Neural cell (in vitro differentiated cells): ENCODE data around the gene PPP1R13B.

Experiments used
- EP300 ChIP-seq: fragments of 450-650 bp; conservative IDR thresholded peaks from 2 replicates; pipeline ENCODE4 v1.6.1; 2014; ENCODE audit warnings: antibody characterized with exemption, mild to moderate bottlenecking, moderate library complexity; ENCODE audit not compliant: poor library complexity, severe bottlenecking
- EZH2 ChIP-seq: fragments of 200-600, 300-800 bp; shearing (Covaris generic), sonication (generic); IDR thresholded peaks from 2 replicates; pipeline ENCODE4 v1.6.1; 2014; ENCODE audit warnings: antibody characterized with exemption, low read length, borderline replicate concordance, mild to moderate bottlenecking; ENCODE audit not compliant: insufficient read depth, poor library complexity, severe bottlenecking
- SMC3 ChIP-seq: fragments of 450-650 bp; conservative IDR thresholded peaks from 2 replicates; pipeline ENCODE4 v1.6.1; 2014; ENCODE audit warnings: antibody characterized with exemption, mild to moderate bottlenecking, moderate library complexity; ENCODE audit not compliant: poor library complexity
- TF ChIP-seq, protein P1 (sequence below): fragments of 450-650 bp; IDR thresholded peaks from 2 replicates; pipeline ENCODE4 v1.5.1; 2014; ENCODE audit warnings: antibody characterized with exemption, mild to moderate bottlenecking, moderate library complexity; ENCODE audit not compliant: poor library complexity, severe bottlenecking
- TF ChIP-seq, protein P2 (sequence below): IDR thresholded peaks from 2 replicates; pipeline ENCODE4 v1.6.1; 2012; ENCODE audit warnings: borderline replicate concordance

DNA sequence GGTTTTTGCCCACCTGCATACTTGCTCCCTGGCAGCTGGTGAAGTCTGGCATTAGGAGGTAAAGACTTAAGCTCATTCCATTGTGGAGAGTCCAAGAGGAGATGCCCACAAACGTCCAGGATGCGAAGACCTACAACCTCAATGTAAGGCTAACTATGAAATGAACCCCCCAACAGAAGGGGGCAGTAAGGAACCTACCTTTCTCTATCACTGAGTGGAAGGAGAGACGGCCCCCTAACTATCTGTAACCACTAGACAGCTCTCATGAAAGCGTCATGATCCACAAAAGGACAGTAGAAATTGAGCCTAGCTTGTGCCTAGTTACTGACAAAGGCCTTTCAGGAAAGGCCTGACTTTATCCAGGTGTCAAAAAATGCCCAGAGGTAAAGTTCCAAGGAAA, 76.5 kb downstream of the PPP1R13B start:
- TF ChIP-seq, protein P1, sequence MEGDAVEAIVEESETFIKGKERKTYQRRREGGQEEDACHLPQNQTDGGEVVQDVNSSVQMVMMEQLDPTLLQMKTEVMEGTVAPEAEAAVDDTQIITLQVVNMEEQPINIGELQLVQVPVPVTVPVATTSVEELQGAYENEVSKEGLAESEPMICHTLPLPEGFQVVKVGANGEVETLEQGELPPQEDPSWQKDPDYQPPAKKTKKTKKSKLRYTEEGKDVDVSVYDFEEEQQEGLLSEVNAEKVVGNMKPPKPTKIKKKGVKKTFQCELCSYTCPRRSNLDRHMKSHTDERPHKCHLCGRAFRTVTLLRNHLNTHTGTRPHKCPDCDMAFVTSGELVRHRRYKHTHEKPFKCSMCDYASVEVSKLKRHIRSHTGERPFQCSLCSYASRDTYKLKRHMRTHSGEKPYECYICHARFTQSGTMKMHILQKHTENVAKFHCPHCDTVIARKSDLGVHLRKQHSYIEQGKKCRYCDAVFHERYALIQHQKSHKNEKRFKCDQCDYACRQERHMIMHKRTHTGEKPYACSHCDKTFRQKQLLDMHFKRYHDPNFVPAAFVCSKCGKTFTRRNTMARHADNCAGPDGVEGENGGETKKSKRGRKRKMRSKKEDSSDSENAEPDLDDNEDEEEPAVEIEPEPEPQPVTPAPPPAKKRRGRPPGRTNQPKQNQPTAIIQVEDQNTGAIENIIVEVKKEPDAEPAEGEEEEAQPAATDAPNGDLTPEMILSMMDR = no peak
- no peak for TF ChIP-seq SMC3
- TF ChIP-seq, protein P2, sequence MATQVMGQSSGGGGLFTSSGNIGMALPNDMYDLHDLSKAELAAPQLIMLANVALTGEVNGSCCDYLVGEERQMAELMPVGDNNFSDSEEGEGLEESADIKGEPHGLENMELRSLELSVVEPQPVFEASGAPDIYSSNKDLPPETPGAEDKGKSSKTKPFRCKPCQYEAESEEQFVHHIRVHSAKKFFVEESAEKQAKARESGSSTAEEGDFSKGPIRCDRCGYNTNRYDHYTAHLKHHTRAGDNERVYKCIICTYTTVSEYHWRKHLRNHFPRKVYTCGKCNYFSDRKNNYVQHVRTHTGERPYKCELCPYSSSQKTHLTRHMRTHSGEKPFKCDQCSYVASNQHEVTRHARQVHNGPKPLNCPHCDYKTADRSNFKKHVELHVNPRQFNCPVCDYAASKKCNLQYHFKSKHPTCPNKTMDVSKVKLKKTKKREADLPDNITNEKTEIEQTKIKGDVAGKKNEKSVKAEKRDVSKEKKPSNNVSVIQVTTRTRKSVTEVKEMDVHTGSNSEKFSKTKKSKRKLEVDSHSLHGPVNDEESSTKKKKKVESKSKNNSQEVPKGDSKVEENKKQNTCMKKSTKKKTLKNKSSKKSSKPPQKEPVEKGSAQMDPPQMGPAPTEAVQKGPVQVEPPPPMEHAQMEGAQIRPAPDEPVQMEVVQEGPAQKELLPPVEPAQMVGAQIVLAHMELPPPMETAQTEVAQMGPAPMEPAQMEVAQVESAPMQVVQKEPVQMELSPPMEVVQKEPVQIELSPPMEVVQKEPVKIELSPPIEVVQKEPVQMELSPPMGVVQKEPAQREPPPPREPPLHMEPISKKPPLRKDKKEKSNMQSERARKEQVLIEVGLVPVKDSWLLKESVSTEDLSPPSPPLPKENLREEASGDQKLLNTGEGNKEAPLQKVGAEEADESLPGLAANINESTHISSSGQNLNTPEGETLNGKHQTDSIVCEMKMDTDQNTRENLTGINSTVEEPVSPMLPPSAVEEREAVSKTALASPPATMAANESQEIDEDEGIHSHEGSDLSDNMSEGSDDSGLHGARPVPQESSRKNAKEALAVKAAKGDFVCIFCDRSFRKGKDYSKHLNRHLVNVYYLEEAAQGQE = no peak
- no peak for TF ChIP-seq EZH2
- TF ChIP-seq EP300 = no peak
